H1 (cell line): ENCODE data around the gene HNRNPAB. TPM values are rescaled to one million over a fixed set of nuclear protein-coding genes. Genes with fewer than 3 reads are reported as not detected.

Experiments
- CTCF ChIA-PET: fragments of 300-600 bp; sonication (Branson Sonifier 250); formaldehyde crosslinking; loops from one replicate; lab custom pipeline; 2021; ENCODE audit not compliant: partially characterized antibody; lab: Charles Lee
- POLR2A ChIA-PET: fragments of 300-600 bp; sonication (Branson Sonifier 250); formaldehyde crosslinking; loops from one replicate; lab custom pipeline; 2021; ENCODE audit warnings: inconsistent platforms; ENCODE audit not compliant: partially characterized antibody; lab: Charles Lee
- DNase-seq, 2 experiments: peaks; one replicate each; pipeline versions ENCODE4 v3.0.0 to v3.0.0-alpha.2; 2010 to 2022; ENCODE audit warnings: low spot score in 2 of 2, low read depth in 1 of 2, mixed read lengths in 1 of 2
- FAIRE-seq: peaks from 2 replicates; lab custom pipeline; 2011; peaks lifted over from hg19 to GRCh38; lab: Jason Lieb, UNC
- H2AFZ ChIP-seq: 2 replicates; pipeline ENCODE4 v1.8.1; 2012; ENCODE audit warnings: low read length, inconsistent platforms
- H2AK5ac ChIP-seq: 2 replicates; pipeline ENCODE4 v1.6.1; 2013; ENCODE audit warnings: low read depth, low read length
- H2BK120ac ChIP-seq: replicated peaks from 2 replicates; pipeline ENCODE3; 2013; ENCODE audit warnings: low read depth, low read length, inconsistent platforms
- H2BK12ac ChIP-seq: 2 replicates; pipeline ENCODE4 v1.6.1; 2013; ENCODE audit warnings: low read depth, low read length
- H2BK15ac ChIP-seq: 2 replicates; pipeline ENCODE4 v1.6.1; 2013; ENCODE audit warnings: low read length
- H2BK20ac ChIP-seq: 2 replicates; pipeline ENCODE4 v1.6.1; 2013; ENCODE audit warnings: low read length
- H2BK5ac ChIP-seq: 2 replicates; pipeline ENCODE4 v1.6.1; 2013; ENCODE audit warnings: low read depth, low read length
- H3K14ac ChIP-seq: 2 replicates; pipeline ENCODE4 v1.6.1; 2013; ENCODE audit warnings: inconsistent platforms; ENCODE audit not compliant: insufficient read length
- H3K18ac ChIP-seq: 2 replicates; pipeline ENCODE4 v1.6.1; 2013; ENCODE audit warnings: low read length; ENCODE audit errors: extremely low read depth
- H3K23ac ChIP-seq: 2 replicates; pipeline ENCODE4 v1.6.1; 2013; ENCODE audit warnings: inconsistent platforms; ENCODE audit not compliant: insufficient read length
- H3K23me2 ChIP-seq: 2 replicates; pipeline ENCODE4 v1.6.1; 2013; ENCODE audit warnings: low read depth, low read length
- H3K27ac ChIP-seq: 2 replicates; pipeline ENCODE4 v1.6.1; 2011; ENCODE audit warnings: low read depth, low read length, inconsistent platforms
- H3K27me3 ChIP-seq, 4 experiments: replicated peaks in 1 of 4; 1 replicate in 1 of 4; 2 replicates in 3 of 4; pipeline versions ENCODE4 v1.6.1 to v1.8.1; 2011 to 2013; ENCODE audit warnings: low read length in 3 of 4, mild to moderate bottlenecking in 3 of 4, inconsistent platforms in 2 of 4, mixed read lengths in 2 of 4, moderate library complexity in 1 of 4; ENCODE audit not compliant: control insufficient read depth in 3 of 4, insufficient read depth in 3 of 4; ENCODE audit errors: extremely low read depth in 1 of 4
- H3K36me3 ChIP-seq, 4 experiments: 2 replicates each; pipeline versions ENCODE4 v1.6.1 to v1.8.1; 2011 to 2013; ENCODE audit warnings: mild to moderate bottlenecking in 4 of 4, low read length in 3 of 4, moderate library complexity in 2 of 4, control low read depth in 1 of 4, inconsistent platforms in 1 of 4; ENCODE audit not compliant: insufficient read depth in 4 of 4, control insufficient read depth in 2 of 4
- H3K4ac ChIP-seq: replicated peaks from 2 replicates; pipeline ENCODE3; 2013; ENCODE audit warnings: low read length, low read depth, mixed read lengths, inconsistent platforms; ENCODE audit not compliant: insufficient read length
- H3K4me1 ChIP-seq, 4 experiments: replicated peaks in 1 of 4; 1 replicate in 1 of 4; 2 replicates in 3 of 4; pipeline versions ENCODE4 v1.6.1 to v1.8.1; 2011 to 2013; ENCODE audit warnings: low read length in 3 of 4, inconsistent platforms in 2 of 4, mixed read lengths in 1 of 4; ENCODE audit not compliant: insufficient read depth in 4 of 4, control insufficient read depth in 3 of 4
- H3K4me2 ChIP-seq, 2 experiments: 2 replicates each; pipeline versions ENCODE4 v1.6.1 to v1.8.1; 2011 to 2013; ENCODE audit warnings: low read depth in 2 of 2, low read length in 2 of 2, control low read depth in 1 of 2, inconsistent platforms in 1 of 2, mild to moderate bottlenecking in 1 of 2; ENCODE audit not compliant: insufficient read depth in 1 of 2
- H3K4me3 ChIP-seq, 4 experiments: fragments of 200-600, 300-600 bp in 1 of 4; sonication (generic), shearing (Covaris generic), sonication (Bioruptor Twin) in 1 of 4; 2 replicates each; pipeline versions ENCODE4 v1.5.1 to v1.8.1; 2011 to 2016; ENCODE audit warnings: low read length in 4 of 4, low read depth in 3 of 4, control low read depth in 2 of 4, inconsistent platforms in 2 of 4, mild to moderate bottlenecking in 2 of 4, mixed read lengths in 1 of 4, moderate library complexity in 1 of 4; ENCODE audit not compliant: insufficient read depth in 2 of 4; ENCODE audit errors: extremely low read depth in 1 of 4
- H3K56ac ChIP-seq: replicated peaks from 2 replicates; pipeline ENCODE3; 2013; ENCODE audit warnings: low read depth, mild to moderate bottlenecking, mixed read lengths, low read length, inconsistent platforms; ENCODE audit not compliant: insufficient read length
- H3K79me1 ChIP-seq: 2 replicates; pipeline ENCODE4 v1.6.1; 2013; ENCODE audit warnings: low read depth, low read length, control low read depth
- H3K79me2 ChIP-seq, 2 experiments: 2 replicates each; pipeline versions ENCODE4 v1.6.1 to v1.8.1; 2012 to 2013; ENCODE audit warnings: low read length in 2 of 2, mild to moderate bottlenecking in 2 of 2, inconsistent platforms in 1 of 2; ENCODE audit not compliant: insufficient read depth in 2 of 2, control insufficient read depth in 1 of 2
- H3K9ac ChIP-seq, 4 experiments: replicated peaks in 1 of 4; 1 replicate in 1 of 4; 2 replicates in 3 of 4; pipeline versions ENCODE4 v1.6.1 to v1.8.1; 2011 to 2013; ENCODE audit warnings: low read depth in 3 of 4, low read length in 3 of 4, control low read depth in 2 of 4, mild to moderate bottlenecking in 2 of 4, moderate library complexity in 2 of 4, inconsistent platforms in 1 of 4; ENCODE audit errors: extremely low read depth in 1 of 4
- H3K9me3 ChIP-seq, 2 experiments: 2 replicates each; pipeline versions ENCODE4 v1.6.1 to v1.8.1; 2012 to 2013; ENCODE audit warnings: mild to moderate bottlenecking in 2 of 2, moderate library complexity in 2 of 2, control low read depth in 1 of 2, inconsistent platforms in 1 of 2, low read depth in 1 of 2, low read length in 1 of 2, mixed read lengths in 1 of 2; ENCODE audit not compliant: insufficient read depth in 2 of 2
- H4K20me1 ChIP-seq, 2 experiments: replicated peaks in 1 of 2; 2 replicates each; pipeline versions ENCODE3 to v1.8.1; 2011 to 2013; ENCODE audit warnings: inconsistent platforms in 2 of 2, low read length in 2 of 2, mild to moderate bottlenecking in 1 of 2; ENCODE audit not compliant: insufficient read depth in 2 of 2, control insufficient read depth in 1 of 2
- H4K5ac ChIP-seq: 2 replicates; pipeline ENCODE4 v1.6.1; 2013; ENCODE audit warnings: low read length, low read depth, mixed read lengths, inconsistent platforms; ENCODE audit not compliant: insufficient read length
- H4K8ac ChIP-seq: 2 replicates; pipeline ENCODE4 v1.8.0; 2013; ENCODE audit warnings: mild to moderate bottlenecking, moderate library complexity, low read length, inconsistent platforms; ENCODE audit not compliant: insufficient read depth; ENCODE audit errors: extremely low read depth
- H4K91ac ChIP-seq: replicated peaks from 2 replicates; pipeline ENCODE3; 2013; ENCODE audit warnings: low read length, mixed read lengths, inconsistent platforms; ENCODE audit not compliant: insufficient read length
- CTCF ChIP-seq, 3 experiments: IDR thresholded peaks; 1 replicate in 2 of 3; 2 replicates in 1 of 3; pipeline versions ENCODE4 v1.5.1 to v1.6.1; 2011; ENCODE audit warnings: low read length in 3 of 3, mild to moderate bottlenecking in 3 of 3, inconsistent platforms in 2 of 3, low read depth in 1 of 3, moderate library complexity in 1 of 3; ENCODE audit not compliant: insufficient read depth in 1 of 3; ENCODE audit errors: control extremely low read depth in 1 of 3
- RAD21 ChIP-seq, 2 experiments: IDR thresholded peaks in 1 of 2; conservative IDR thresholded peaks in 1 of 2; 2 replicates each; pipeline ENCODE4 v1.6.1; 2011; ENCODE audit warnings: low read depth in 2 of 2, low read length in 2 of 2, improper control_type of control experiment in 1 of 2, inconsistent platforms in 1 of 2, mild to moderate bottlenecking in 1 of 2, moderate library complexity in 1 of 2
- TAF7 ChIP-seq: optimal IDR thresholded peaks from 2 replicates; pipeline ENCODE3; 2011; ENCODE audit warnings: low read depth, mild to moderate bottlenecking, inconsistent platforms, low read length, moderate library complexity, borderline replicate concordance
- WGBS, 2 experiments: shearing (Covaris generic) in 1 of 2; methylation state at CpG; one replicate each; pipeline versions ENCODE4 v1.1.6 to v1.1.7; 2013 to 2015; ENCODE audit warnings: low lambda C conversion rate in 2 of 2, mixed read lengths in 2 of 2, inconsistent platforms in 1 of 2, low coverage in 1 of 2, missing lambda C conversion rate in 1 of 2; ENCODE audit not compliant: insufficient replicate concordance in 2 of 2, insufficient coverage in 1 of 2, insufficient read length in 1 of 2; ENCODE audit errors: extremely low coverage in 1 of 2, missing lambda C conversion rate in 1 of 2; 5-methylcytosine and 5-hydroxymethylcytosine counted together
- polyA plus RNA-seq, 7 experiments: library from polyadenylated mRNA; depleted of rRNA in 3 of 7; stranded (reverse) in 5 of 7; unstranded in 2 of 7; fragments of >200 nt in 5 of 7; fragments of 200-250 nt in 2 of 7; gene quantifications; 1 replicate in 5 of 7; 2 replicates in 1 of 7; 4 replicates in 1 of 7; pipeline versions ENCODE4 v1.2.1 to v1.2.3, GENCODE V29; 2011 to 2013; ENCODE audit warnings: missing spikeins in 2 of 7, mixed read lengths in 2 of 7
- total RNA-seq: library from RNA; stranded (reverse); fragmentation: NEBNext Ultra II Directional; extraction: Animal tissue kit (Norgen Biotek cat#: 25700); gene quantifications from 2 replicates; pipeline ENCODE4 v1.2.1, GENCODE V29; 2021

HNRNPAB gene
- total and polyA plus RNA-seq, 2 of the 8 experiments (the other 6 are each of a cell fraction or from before 2014, with no cell fraction given): 373 to 563 TPM

GRCh38 chr5:178196986-178197385 is 7.3 kb upstream of the HNRNPAB start:
- H3K56ac ChIP-seq: no peak overlapping the region
- no peaks in the 10 kb centered on the region for H3K79me1 ChIP-seq
- H3K23me2 ChIP-seq: no peaks in the 10 kb centered on the region
- DNase-seq: peak in 1 of 2 experiments; percentile 67
- H2BK20ac ChIP-seq: no peak overlapping the region
- H3K27ac ChIP-seq: no peak overlapping the region
- H4K5ac ChIP-seq: no peak overlapping the region
- H3K4ac ChIP-seq: no peak overlapping the region
- no peaks in the 10 kb centered on the region for H3K36me3 ChIP-seq
- no peak overlapping the region for H3K23ac ChIP-seq
- H2BK12ac ChIP-seq: no peak overlapping the region
- no peak overlapping the region for H3K14ac ChIP-seq
- POLR2A ChIA-PET: interaction anchor here (31.3 to 38.5 kb wide), 2 partner anchors 6 to 13 kb away, joined by 985 read pairs; partner anchors contain the start of genes GMCL2 and HNRNPAB
- H2AK5ac ChIP-seq: no peak overlapping the region
- H4K20me1 ChIP-seq: no peaks in the 10 kb centered on the region
- no peak overlapping the region for H2BK5ac ChIP-seq
- 84% methylated on average over 8 of the region's 8 CpGs; no CpG with 5 or more reads in 1 of the 2 experiments for WGBS, 2 experiments
- no peak overlapping the region for H4K91ac ChIP-seq
- H3K4me3 ChIP-seq: no peak overlapping the region
- peak; percentile 49 to 89 (median 79) for TF ChIP-seq CTCF (IDR thresholded peaks at IDR 0.05; ENCODE audit: control extremely low read depth in 1 of 3, insufficient read depth in 1 of 3, low read depth in 1 of 3, low read length in 3 of 3)
- TF ChIP-seq RAD21 (IDR thresholded peaks at IDR 0.05 in 1 of 2, conservative IDR thresholded peaks at IDR 0.05 in 1 of 2; ENCODE audit: low read depth in 2 of 2, low read length in 2 of 2): peak; percentile 15 to 53; a peak in 3 of 4 replicates
- no peak for TF ChIP-seq TAF7
- TF ChIP-seq, all 59 proteins: peak for 2
- CTCF ChIA-PET: interaction anchor here (0.9 to 3.7 kb wide), 18 partner anchors 8 to 119 kb away, joined by 3 to 54 read pairs (median 5); no protein-coding TSS in a partner anchor
- Histone ChIP-seq H3K4me1 (peaks cover 0 to 10% (median 3%) of the 10 kb centered on the region in 4 experiments; a peak in 3 of 7 replicates), H2BK120ac (no peak overlapping the region), H4K8ac (no peak overlapping the region), H3K18ac (no peak overlapping the region), H3K9me3 (peaks cover 0 to 4% of the 10 kb centered on the region in 2 experiments; a peak in 2 of 4 replicates), H3K9ac (no peak overlapping the region), H3K27me3 (no peaks in the 10 kb centered on the region; a peak in 1 of 7 replicates), H2AFZ (no peak overlapping the region), H3K79me2 (no peaks in the 10 kb centered on the region), H2BK15ac (no peak overlapping the region), H3K4me2 (no peak overlapping the region)
- no peak for FAIRE-seq
